Nephron (organoid): ENCODE data around the gene FDXR.

Experiments
- H3K27ac Mint-ChIP-seq, 3 experiments: 2 replicates each; pipeline ENCODE4 v1.8.0; 2020; ENCODE audit warnings: mixed read lengths in 3 of 3, mild to moderate bottlenecking in 2 of 3, moderate library complexity in 1 of 3
- H3K27me3 Mint-ChIP-seq: 2 replicates; pipeline ENCODE4 v1.8.0; 2021; ENCODE audit warnings: low read depth, mild to moderate bottlenecking, moderate library complexity, mixed read lengths
- H3K36me3 Mint-ChIP-seq: 2 replicates; pipeline ENCODE4 v1.8.0; 2020; ENCODE audit warnings: low read depth, mixed read lengths
- H3K4me1 Mint-ChIP-seq: 2 replicates; pipeline ENCODE4 v1.8.0; 2020; ENCODE audit warnings: mixed read lengths
- H3K4me3 Mint-ChIP-seq, 3 experiments: 2 replicates each; pipeline ENCODE4 v1.8.0; 2020; ENCODE audit warnings: mild to moderate bottlenecking in 3 of 3, mixed read lengths in 3 of 3, moderate library complexity in 2 of 3
- H3K9me3 Mint-ChIP-seq: 2 replicates; pipeline ENCODE4 v1.8.0; 2020; ENCODE audit warnings: mixed read lengths
- TF ChIP-seq, protein P1 (sequence below), 3 experiments: fragments of 200-600 bp; sonication (generic); IDR thresholded peaks; one replicate each; pipeline ENCODE4 v1.5.0; 2021; ENCODE audit warnings: antibody characterized with exemption in 3 of 3; ENCODE audit not compliant: unreplicated experiment in 3 of 3

FDXR gene

DNA sequence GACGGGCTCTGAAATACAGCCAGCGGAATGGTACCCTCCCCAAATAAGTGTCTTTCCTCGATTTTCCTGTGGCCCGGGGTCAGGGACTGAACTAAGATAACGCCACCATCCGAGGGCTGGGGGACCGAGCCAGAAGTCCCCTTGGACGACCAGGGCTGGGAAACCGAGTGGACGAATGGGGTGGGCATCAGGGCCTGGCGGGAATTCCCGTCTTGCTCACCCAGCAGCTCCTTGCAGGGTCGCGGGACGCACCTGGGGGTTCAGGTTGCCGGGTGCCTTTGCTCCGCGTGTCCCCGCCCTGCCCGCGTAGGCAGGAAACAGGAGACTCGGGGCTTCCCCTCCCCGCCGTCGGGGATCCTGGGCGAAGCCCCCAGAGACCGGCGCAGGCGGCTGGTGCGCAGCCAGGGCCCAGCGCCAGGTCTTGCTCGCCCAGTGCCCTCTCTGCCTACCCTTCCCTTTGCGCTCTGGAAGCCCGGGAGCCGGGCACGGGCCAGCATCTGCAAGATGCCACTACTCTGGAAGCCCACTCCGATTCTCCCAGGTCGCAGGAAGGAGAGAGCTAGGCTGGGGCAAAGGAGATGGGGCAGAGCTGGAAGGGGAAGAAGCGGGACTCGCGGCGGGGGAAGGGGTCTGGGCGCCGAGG lies 12.4 kb downstream of the FDXR start:
- Mint-ChIP-seq H3K27ac (no peak overlapping the region), H3K4me1 (peaks cover 5% of the 10 kb centered on the region), H3K4me3 (peak overlapping the region; percentile 43 to 69 (median 48)), H3K27me3 (peaks cover 84% of the 10 kb centered on the region), H3K9me3 (no peaks in the 10 kb centered on the region), H3K36me3 (no peaks in the 10 kb centered on the region)
- TF ChIP-seq, protein P1, sequence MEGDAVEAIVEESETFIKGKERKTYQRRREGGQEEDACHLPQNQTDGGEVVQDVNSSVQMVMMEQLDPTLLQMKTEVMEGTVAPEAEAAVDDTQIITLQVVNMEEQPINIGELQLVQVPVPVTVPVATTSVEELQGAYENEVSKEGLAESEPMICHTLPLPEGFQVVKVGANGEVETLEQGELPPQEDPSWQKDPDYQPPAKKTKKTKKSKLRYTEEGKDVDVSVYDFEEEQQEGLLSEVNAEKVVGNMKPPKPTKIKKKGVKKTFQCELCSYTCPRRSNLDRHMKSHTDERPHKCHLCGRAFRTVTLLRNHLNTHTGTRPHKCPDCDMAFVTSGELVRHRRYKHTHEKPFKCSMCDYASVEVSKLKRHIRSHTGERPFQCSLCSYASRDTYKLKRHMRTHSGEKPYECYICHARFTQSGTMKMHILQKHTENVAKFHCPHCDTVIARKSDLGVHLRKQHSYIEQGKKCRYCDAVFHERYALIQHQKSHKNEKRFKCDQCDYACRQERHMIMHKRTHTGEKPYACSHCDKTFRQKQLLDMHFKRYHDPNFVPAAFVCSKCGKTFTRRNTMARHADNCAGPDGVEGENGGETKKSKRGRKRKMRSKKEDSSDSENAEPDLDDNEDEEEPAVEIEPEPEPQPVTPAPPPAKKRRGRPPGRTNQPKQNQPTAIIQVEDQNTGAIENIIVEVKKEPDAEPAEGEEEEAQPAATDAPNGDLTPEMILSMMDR (IDR thresholded peaks at IDR 0.05; ENCODE audit: unreplicated experiment in 3 of 3) = no peak

DNA sequence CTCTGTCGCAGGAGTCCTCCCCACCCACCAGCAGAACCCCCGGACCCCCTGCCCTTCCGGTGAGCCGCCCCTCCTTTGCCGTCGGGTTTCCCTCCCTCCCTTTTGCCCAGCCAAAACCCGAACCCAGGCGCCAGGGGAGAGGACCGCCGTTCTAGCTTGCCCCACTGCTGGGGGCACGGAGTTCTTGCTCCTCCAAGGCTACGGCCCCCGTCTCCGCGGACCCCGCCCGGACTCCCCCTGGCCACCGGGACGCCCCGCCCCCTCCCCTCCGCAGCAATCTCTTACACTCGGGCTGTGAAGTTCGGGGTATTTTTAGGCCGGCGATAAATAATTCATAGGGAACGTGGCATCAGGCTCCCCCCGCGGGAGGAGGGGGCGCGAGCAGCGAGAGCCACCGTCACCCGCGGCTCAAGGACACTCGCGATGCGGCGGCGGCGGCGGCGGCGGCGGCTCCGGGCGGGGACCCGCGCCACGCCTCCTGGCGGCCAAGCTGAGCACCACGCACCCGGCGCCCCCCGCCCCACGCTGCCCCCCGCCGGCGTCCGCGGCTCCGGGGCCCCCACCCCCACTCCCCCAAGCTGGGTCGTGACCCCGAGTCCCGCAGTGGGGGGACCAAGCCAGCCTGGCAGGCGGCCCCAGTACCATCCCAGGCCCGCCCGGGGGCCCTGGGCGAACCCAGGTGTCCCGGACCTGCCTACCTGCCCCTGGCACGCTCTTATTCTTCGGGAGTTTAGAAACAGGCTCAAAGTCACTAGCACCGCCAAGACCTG lies 13.2 kb downstream of the FDXR start, which contains the start of gene GRIN2C:
GRIN2C (minus strand) TSS at position 427 of the 770 bp plus-strand sequence. CDS start 4,793 bp downstream, outside the sequence.
- H3K27ac Mint-ChIP-seq = no peak within 1 kb of the TSS
- H3K27me3 Mint-ChIP-seq = peaks cover 88% of the 10 kb centered on the region
- H3K36me3 Mint-ChIP-seq = no peaks in the 10 kb centered on the region
- H3K4me1 Mint-ChIP-seq = no peaks in the 10 kb centered on the region
- TF ChIP-seq, protein P1 (IDR thresholded peaks at IDR 0.05; ENCODE audit: unreplicated experiment in 3 of 3) = peak; percentile 22 to 43 (median 39)
- no peaks in the 10 kb centered on the region for H3K9me3 Mint-ChIP-seq
- peak within 1 kb of the TSS; percentile 62 to 69 (median 67) for H3K4me3 Mint-ChIP-seq

DNA sequence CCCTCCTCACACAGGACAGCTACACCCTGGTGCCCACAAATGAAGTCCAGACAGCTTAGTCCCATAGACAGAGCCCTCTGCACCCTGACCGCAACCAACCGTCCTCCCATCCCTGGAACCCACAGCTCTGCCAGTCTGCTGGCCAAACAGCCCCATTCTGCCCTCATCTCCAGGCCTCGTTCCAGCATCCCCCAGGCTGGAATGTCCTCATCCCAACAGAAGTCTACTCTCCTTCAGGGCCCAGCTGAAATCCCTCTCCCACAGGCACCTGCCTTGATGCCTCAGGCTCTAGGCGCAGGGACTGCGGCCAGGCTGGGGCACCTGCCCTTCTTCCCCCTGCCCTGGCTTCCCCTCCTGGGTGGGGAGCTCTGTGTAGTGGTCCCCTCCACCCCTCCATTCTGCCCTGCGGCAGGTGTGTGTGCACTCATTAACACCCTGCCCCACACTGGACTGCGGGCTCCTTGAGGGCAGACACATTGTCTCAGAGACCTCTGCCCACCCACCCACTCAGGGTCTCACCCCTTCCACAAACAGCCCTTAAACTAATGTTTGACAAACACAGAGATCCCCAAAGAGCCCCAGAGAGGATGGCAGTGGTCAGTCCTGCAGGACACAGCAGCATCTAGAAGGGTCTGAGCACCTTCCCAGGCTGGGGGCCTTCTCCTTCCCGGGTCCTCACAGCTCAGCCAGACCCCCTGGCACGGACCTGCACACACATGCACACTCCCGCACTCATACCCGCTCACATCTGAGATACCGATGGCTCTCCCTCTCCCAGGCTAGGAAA lies 13.9 kb downstream of the FDXR start:
- H3K9me3 Mint-ChIP-seq = no peaks in the 10 kb centered on the region
- H3K27me3 Mint-ChIP-seq = peaks cover 95% of the 10 kb centered on the region
- no peak overlapping the region for H3K27ac Mint-ChIP-seq
- H3K36me3 Mint-ChIP-seq = no peaks in the 10 kb centered on the region
- TF ChIP-seq, protein P1 (IDR thresholded peaks at IDR 0.05; ENCODE audit: unreplicated experiment in 3 of 3) = no peak
- peak overlapping the region; percentile 55 to 67 (median 62) for H3K4me3 Mint-ChIP-seq
- H3K4me1 Mint-ChIP-seq = no peaks in the 10 kb centered on the region

DNA sequence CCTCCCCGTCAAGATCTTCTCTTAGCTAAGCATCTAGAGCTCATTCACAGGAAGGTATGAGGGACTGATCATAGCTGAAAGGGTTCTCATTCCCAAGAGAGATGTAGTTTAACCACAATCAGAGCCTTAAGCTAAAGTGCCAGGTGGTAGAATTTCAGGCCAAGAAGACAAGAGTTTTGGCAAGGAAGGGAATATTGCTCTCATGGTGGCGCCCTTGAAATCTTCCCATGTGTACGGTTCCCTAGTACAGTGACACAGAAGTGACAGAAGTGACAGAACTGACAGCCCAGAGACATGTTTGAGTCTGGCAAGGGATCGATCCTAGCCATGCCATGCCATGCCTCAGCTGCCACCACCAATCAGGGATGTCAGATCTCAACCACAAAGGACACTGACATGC lies 15.6 kb downstream of the FDXR start:
- H3K4me3 Mint-ChIP-seq = no peak overlapping the region
- TF ChIP-seq, protein P1 (IDR thresholded peaks at IDR 0.05; ENCODE audit: unreplicated experiment in 3 of 3) = no peak

DNA sequence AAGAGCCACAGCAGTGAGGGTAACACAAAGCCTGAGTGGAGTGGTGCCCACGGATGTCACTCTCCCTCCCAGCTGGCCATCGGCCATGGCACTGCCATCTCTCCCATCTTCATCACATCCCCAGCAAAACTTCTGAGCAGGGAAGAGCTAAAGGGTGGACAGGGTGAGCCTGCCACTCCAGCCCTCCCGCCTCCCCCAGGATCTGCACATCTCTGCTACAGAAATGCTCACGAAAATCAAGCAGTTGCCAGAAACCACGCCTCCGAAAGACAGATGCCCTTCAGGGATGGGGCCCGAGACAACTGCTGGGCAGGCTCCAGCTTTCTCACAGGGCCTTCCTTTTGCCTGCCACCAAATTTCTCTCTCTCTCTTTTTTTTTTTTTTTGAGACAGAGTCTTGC lies 16.7 kb downstream of the FDXR start:
- H3K36me3 Mint-ChIP-seq = no peaks in the 10 kb centered on the region
- no peaks in the 10 kb centered on the region for H3K9me3 Mint-ChIP-seq
- no peak overlapping the region for H3K4me3 Mint-ChIP-seq
- peaks cover 95% of the 10 kb centered on the region for H3K27me3 Mint-ChIP-seq
- no peaks in the 10 kb centered on the region for H3K4me1 Mint-ChIP-seq
- TF ChIP-seq, protein P1 (IDR thresholded peaks at IDR 0.05; ENCODE audit: unreplicated experiment in 3 of 3) = no peak
- no peak overlapping the region for H3K27ac Mint-ChIP-seq

More for the DNA sequence above, 15.6 kb downstream of the FDXR start:
- Mint-ChIP-seq H3K9me3 (no peaks in the 10 kb centered on the region), H3K27me3 (peaks cover 96% of the 10 kb centered on the region), H3K36me3 (no peaks in the 10 kb centered on the region), H3K27ac (no peak overlapping the region), H3K4me1 (no peaks in the 10 kb centered on the region)
